Ishikawa (cell line): Measurements from ENCODE around the gene RNF150.

Experiments used
- CEBPB ChIP-seq: IDR thresholded peaks from 2 replicates; pipeline ENCODE4 v1.6.1; 2012
- CREB1 ChIP-seq: IDR thresholded peaks from 2 replicates; pipeline ENCODE4 v1.6.1; 2012; ENCODE audit warnings: low read depth
- EGR1 ChIP-seq: IDR thresholded peaks from 2 replicates; pipeline ENCODE4 v1.6.1; 2012
- EP300 ChIP-seq: IDR thresholded peaks from 2 replicates; pipeline ENCODE4 v1.6.1; 2012; ENCODE audit warnings: borderline replicate concordance
- NFIC ChIP-seq: IDR thresholded peaks from 2 replicates; pipeline ENCODE4 v1.6.1; 2012
- TAF1 ChIP-seq: IDR thresholded peaks from 2 replicates; pipeline ENCODE4 v1.6.1; 2012; ENCODE audit warnings: low read depth, mild to moderate bottlenecking
- TCF12 ChIP-seq: IDR thresholded peaks from 2 replicates; pipeline ENCODE4 v1.6.1; 2012; ENCODE audit warnings: low read depth
- TEAD4 ChIP-seq: IDR thresholded peaks from 2 replicates; pipeline ENCODE4 v1.6.1; 2012
- YY1 ChIP-seq: IDR thresholded peaks from 2 replicates; pipeline ENCODE4 v1.6.1; 2012; ENCODE audit warnings: low read depth
- TF ChIP-seq, protein P1 (sequence below): IDR thresholded peaks from 2 replicates; pipeline ENCODE4 v1.6.1; 2012; ENCODE audit warnings: low read depth, mild to moderate bottlenecking

DNA sequence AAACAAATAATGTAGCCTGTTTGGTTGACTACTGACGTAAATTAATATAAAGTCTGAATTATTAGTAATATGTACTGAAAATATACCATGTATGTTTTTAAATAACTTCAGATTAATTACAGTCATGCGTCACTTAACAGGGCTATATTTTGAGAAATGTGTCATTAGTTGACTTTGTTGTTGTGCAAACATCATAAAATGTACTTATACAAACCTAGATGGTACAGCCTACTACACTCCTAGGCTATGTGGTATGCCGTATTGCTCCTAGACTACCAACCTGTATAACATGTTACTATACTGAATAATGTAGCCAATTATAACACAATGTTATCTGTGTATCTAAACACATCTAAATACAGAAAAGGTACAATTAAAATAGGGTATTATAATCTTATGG, 66.6 kb downstream of the RNF150 start:
- TF ChIP-seq TAF1 (no peak), EP300 (no peak), TCF12 (no peak), CREB1 (no peak), CEBPB (no peak), EGR1 (no peak), TEAD4 (no peak), NFIC (no peak), YY1 (no peak)
- TF ChIP-seq, protein P1, sequence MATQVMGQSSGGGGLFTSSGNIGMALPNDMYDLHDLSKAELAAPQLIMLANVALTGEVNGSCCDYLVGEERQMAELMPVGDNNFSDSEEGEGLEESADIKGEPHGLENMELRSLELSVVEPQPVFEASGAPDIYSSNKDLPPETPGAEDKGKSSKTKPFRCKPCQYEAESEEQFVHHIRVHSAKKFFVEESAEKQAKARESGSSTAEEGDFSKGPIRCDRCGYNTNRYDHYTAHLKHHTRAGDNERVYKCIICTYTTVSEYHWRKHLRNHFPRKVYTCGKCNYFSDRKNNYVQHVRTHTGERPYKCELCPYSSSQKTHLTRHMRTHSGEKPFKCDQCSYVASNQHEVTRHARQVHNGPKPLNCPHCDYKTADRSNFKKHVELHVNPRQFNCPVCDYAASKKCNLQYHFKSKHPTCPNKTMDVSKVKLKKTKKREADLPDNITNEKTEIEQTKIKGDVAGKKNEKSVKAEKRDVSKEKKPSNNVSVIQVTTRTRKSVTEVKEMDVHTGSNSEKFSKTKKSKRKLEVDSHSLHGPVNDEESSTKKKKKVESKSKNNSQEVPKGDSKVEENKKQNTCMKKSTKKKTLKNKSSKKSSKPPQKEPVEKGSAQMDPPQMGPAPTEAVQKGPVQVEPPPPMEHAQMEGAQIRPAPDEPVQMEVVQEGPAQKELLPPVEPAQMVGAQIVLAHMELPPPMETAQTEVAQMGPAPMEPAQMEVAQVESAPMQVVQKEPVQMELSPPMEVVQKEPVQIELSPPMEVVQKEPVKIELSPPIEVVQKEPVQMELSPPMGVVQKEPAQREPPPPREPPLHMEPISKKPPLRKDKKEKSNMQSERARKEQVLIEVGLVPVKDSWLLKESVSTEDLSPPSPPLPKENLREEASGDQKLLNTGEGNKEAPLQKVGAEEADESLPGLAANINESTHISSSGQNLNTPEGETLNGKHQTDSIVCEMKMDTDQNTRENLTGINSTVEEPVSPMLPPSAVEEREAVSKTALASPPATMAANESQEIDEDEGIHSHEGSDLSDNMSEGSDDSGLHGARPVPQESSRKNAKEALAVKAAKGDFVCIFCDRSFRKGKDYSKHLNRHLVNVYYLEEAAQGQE = no peak
